Right lobe of liver (tissue), 4 donors: ENCODE results near the gene RTF1.

ENCODE experiments used
- CTCF ChIP-seq, 4 donors: fragments of 200-600 bp in 3 of 4; fragments of 450-650 bp in 1 of 4; IDR thresholded peaks; one replicate each; pipeline versions ENCODE4 v1.5.1 to v1.8.0; 2016 to 2022; ENCODE audit warnings: antibody characterized with exemption in 4 of 4, mild to moderate bottlenecking in 2 of 4
- POLR2A ChIP-seq: fragments of 450-650 bp; IDR thresholded peaks from one replicate; pipeline ENCODE4 v1.6.1; 2017; ENCODE audit warnings: antibody characterized with exemption, mild to moderate bottlenecking
- donor health status: DM: no; HTN: no; CAD: no.
- donor health status: DM: no; HTN: no; CAD: no.
- donor health status: DM: no; HTN: yes; CAD: no.

GRCh38 chr15:41482110-41482877, 65.4 kb downstream of the RTF1 start:
- TF ChIP-seq CTCF (IDR thresholded peaks at IDR 0.05) (no peak), POLR2A (no peak)
